GM23338 (cell line): ENCODE measurements around the gene PTPRZ1. TPM values are rescaled to one million over a fixed set of nuclear protein-coding genes. Genes with fewer than 3 reads are reported as not detected.

Source experiments
- ATAC-seq: fragments of 200-7000 bp; cut with Tn5 transposase; 3 replicates; pipeline ENCODE4 v1.9.1; 2020
- DNase-seq: peaks from one replicate; pipeline ENCODE4 v3.0.0-alpha.2; 2015; ENCODE audit warnings: low spot score
- H2AFZ ChIP-seq: fragments of 200-600 bp; sonication (generic); 2 replicates; pipeline ENCODE4 v1.8.0; 2016; ENCODE audit warnings: antibody characterized with exemption, mild to moderate bottlenecking, moderate library complexity
- H3F3A ChIP-seq: fragments of 200-600 bp; sonication (generic); replicated peaks from 2 replicates; pipeline ENCODE4 v1.8.0; 2017; ENCODE audit warnings: antibody characterized with exemption, mixed run types, low read depth
- H3K27ac ChIP-seq: fragments of 200-600 bp; sonication (generic); 2 replicates; pipeline ENCODE4 v1.6.1; 2016; ENCODE audit warnings: low read depth
- H3K27me3 ChIP-seq: fragments of 200-600 bp; sonication (generic); 2 replicates; pipeline ENCODE4 v1.8.0; 2016; ENCODE audit warnings: mild to moderate bottlenecking, mixed run types, moderate library complexity; ENCODE audit not compliant: insufficient read depth
- H3K36me3 ChIP-seq: fragments of 200-600 bp; sonication (generic); 2 replicates; pipeline ENCODE4 v1.8.0; 2016; ENCODE audit warnings: mild to moderate bottlenecking; ENCODE audit not compliant: insufficient read depth
- H3K4me1 ChIP-seq: fragments of 200-600 bp; sonication (generic); 2 replicates; pipeline ENCODE4 v1.8.0; 2016; ENCODE audit warnings: mild to moderate bottlenecking, moderate library complexity; ENCODE audit not compliant: insufficient read depth
- H3K4me2 ChIP-seq: fragments of 200-600 bp; sonication (generic); 2 replicates; pipeline ENCODE4 v1.7.1; 2017; ENCODE audit warnings: mixed run types
- H3K4me3 ChIP-seq: fragments of 200-600 bp; sonication (generic); 2 replicates; pipeline ENCODE4 v1.6.1; 2016; ENCODE audit warnings: mixed run types
- H3K79me2 ChIP-seq: fragments of 200-600 bp; sonication (generic); replicated peaks from 2 replicates; pipeline ENCODE4 v1.8.0; 2017; ENCODE audit warnings: mild to moderate bottlenecking; ENCODE audit not compliant: insufficient read depth
- H3K9me2 ChIP-seq: fragments of 200-600 bp; sonication (generic); 2 replicates; pipeline ENCODE4 v1.8.0; 2017; ENCODE audit not compliant: insufficient read depth
- H4K20me1 ChIP-seq: fragments of 200-600 bp; sonication (generic); replicated peaks from 2 replicates; pipeline ENCODE4 v1.8.0; 2017; ENCODE audit warnings: mild to moderate bottlenecking; ENCODE audit not compliant: insufficient read depth
- H3K27ac Mint-ChIP-seq: 2 replicates; pipeline ENCODE4 v1.8.0; 2020; ENCODE audit warnings: inconsistent platforms, mild to moderate bottlenecking, moderate library complexity, mixed read lengths
- H3K27me3 Mint-ChIP-seq: 3 replicates; pipeline ENCODE4 v1.8.0; 2022; ENCODE audit warnings: low read depth, mild to moderate bottlenecking, moderate library complexity, mixed read lengths, inconsistent platforms; ENCODE audit not compliant: insufficient read depth, poor library complexity
- H3K36me3 Mint-ChIP-seq: 3 replicates; pipeline ENCODE4 v1.8.0; 2021; ENCODE audit warnings: low read depth, mild to moderate bottlenecking, inconsistent platforms, moderate library complexity, mixed read lengths
- H3K4me1 Mint-ChIP-seq: 3 replicates; pipeline ENCODE4 v1.8.0; 2020; ENCODE audit warnings: mild to moderate bottlenecking, inconsistent platforms, mixed read lengths
- H3K4me3 Mint-ChIP-seq: 3 replicates; pipeline ENCODE4 v1.8.0; 2021; ENCODE audit warnings: moderate library complexity, mild to moderate bottlenecking, inconsistent platforms, mixed read lengths
- H3K9me3 Mint-ChIP-seq: 3 replicates; pipeline ENCODE4 v1.8.0; 2020; ENCODE audit warnings: moderate library complexity, mild to moderate bottlenecking, inconsistent platforms, mixed read lengths
- CREB1 ChIP-seq: fragments of 250-450 bp; sonication (Bioruptor Pico); IDR thresholded peaks from 2 replicates; pipeline ENCODE4 v1.5.0; 2020; ENCODE audit warnings: low read depth, mild to moderate bottlenecking, moderate library complexity
- EZH2 ChIP-seq: fragments of 200-600 bp; sonication (generic); IDR thresholded peaks from one replicate; pipeline ENCODE4 v1.8.0; 2017; ENCODE audit warnings: antibody characterized with exemption, mild to moderate bottlenecking, low read depth; ENCODE audit not compliant: unreplicated experiment
- EZH2phosphoT487 ChIP-seq: fragments of 200-600 bp; sonication (generic); IDR thresholded peaks from one replicate; pipeline ENCODE4 v1.8.1; 2018; ENCODE audit warnings: antibody characterized with exemption; ENCODE audit not compliant: unreplicated experiment
- JUNB ChIP-seq: IDR thresholded peaks from one replicate; pipeline ENCODE4 v1.6.1; 2016; ENCODE audit warnings: antibody characterized with exemption; ENCODE audit not compliant: unreplicated experiment
- NANOG ChIP-seq: IDR thresholded peaks from 2 replicates; pipeline ENCODE4 v1.6.1; 2016; ENCODE audit warnings: antibody characterized with exemption, borderline replicate concordance
- POLR2AphosphoS5 ChIP-seq: IDR thresholded peaks from 2 replicates; pipeline ENCODE4 v1.6.1; 2016; ENCODE audit warnings: antibody characterized with exemption, low read depth
- STAT1 ChIP-seq: IDR thresholded peaks from one replicate; pipeline ENCODE4 v1.6.1; 2016; ENCODE audit warnings: antibody characterized with exemption; ENCODE audit not compliant: unreplicated experiment
- ZNF114 ChIP-seq: fragments of 250-450 bp; sonication (Bioruptor Pico); IDR thresholded peaks from 2 replicates; pipeline ENCODE4 v1.5.0; 2020; ENCODE audit warnings: mild to moderate bottlenecking, moderate library complexity
- polyA plus RNA-seq: library from polyadenylated mRNA; unstranded; fragments of >200 nt; fragmentation: Nextera tagmentation; extraction: Ambion mirVana; gene quantifications from 2 replicates; pipeline ENCODE4 v1.2.1, GENCODE V29; 2016
- total RNA-seq: library from RNA; depleted of rRNA; stranded (reverse); fragments of >200 nt; shearing (Covaris generic); gene quantifications from 2 replicates; pipeline ENCODE4 v1.2.3, GENCODE V29; 2014
- TF ChIP-seq, protein P1 (sequence below), 2 experiments: fragments of 200-600 bp in 1 of 2; sonication (generic) in 1 of 2; conservative IDR thresholded peaks; 2 replicates each; pipeline versions ENCODE4 v1.5.1 to v1.6.1; 2016 to 2017; ENCODE audit warnings: antibody characterized with exemption in 2 of 2, low read depth in 2 of 2, mild to moderate bottlenecking in 2 of 2, moderate library complexity in 1 of 2
- TF ChIP-seq, protein P2 (sequence below): fragments of 250-450 bp; sonication (Bioruptor Pico); IDR thresholded peaks from 2 replicates; pipeline ENCODE4 v1.5.0; 2020; ENCODE audit warnings: mild to moderate bottlenecking, moderate library complexity
- TF ChIP-seq, protein P3 (sequence below): IDR thresholded peaks from one replicate; pipeline ENCODE4 v1.6.1; 2018; ENCODE audit warnings: antibody characterized with exemption; ENCODE audit not compliant: unreplicated experiment

Gene PTPRZ1
- total and polyA plus RNA-seq, 2 experiments from 2014 or later: 160 to 230 TPM

DNA sequence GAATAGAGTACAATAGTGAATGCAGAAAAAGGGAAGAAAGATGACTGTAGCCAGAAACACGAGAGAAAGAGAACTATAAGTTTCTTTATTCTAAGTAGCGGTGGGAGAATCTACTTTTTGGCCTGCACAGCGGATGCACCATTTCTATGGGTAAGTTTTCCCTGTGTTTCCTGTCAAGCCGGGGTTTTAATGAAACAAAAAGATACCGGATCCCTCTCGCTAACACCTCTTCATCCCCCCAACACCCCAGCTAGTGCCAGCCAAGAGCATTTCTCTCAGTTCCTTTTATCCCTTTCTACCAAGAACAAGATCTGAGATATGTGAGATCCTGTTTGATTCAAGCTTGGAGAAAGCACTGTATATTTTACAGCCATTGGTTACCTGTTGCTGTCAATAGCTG, 14.7 kb downstream of the PTPRZ1 start:
- Histone ChIP-seq H3K9me2 (no peaks in the 10 kb centered on the region), H3K36me3 (no peaks in the 10 kb centered on the region), H3K4me2 (no peak overlapping the region), H3K4me3 (no peak overlapping the region), H3K4me1 (peaks cover 60% of the 10 kb centered on the region), H3K27me3 (no peaks in the 10 kb centered on the region), H3K27ac (peak overlapping the region; percentile 24; the same call in 1 of the 2 replicates), H3K79me2 (peaks cover 99% of the 10 kb centered on the region), H4K20me1 (peaks cover 5% of the 10 kb centered on the region; the same call in 1 of the 2 replicates), H2AFZ (no peak overlapping the region), H3F3A (no peaks in the 10 kb centered on the region)
- Mint-ChIP-seq H3K4me3 (no peak overlapping the region), H3K4me1 (peaks cover 46% of the 10 kb centered on the region), H3K9me3 (no peaks in the 10 kb centered on the region), H3K27me3 (no peaks in the 10 kb centered on the region), H3K27ac (peak overlapping the region; percentile 75), H3K36me3 (peaks cover 9% of the 10 kb centered on the region; the same call in 2 of the 3 replicates)
- DNase-seq (no peak), ATAC-seq (no peak)
- TF ChIP-seq EZH2phosphoT487: no peak
- TF ChIP-seq ZNF114: no peak
- no peak for TF ChIP-seq POLR2AphosphoS5
- no peak for TF ChIP-seq STAT1
- no peak for TF ChIP-seq CREB1 (CRISPR knock-in tag)
- no peak for TF ChIP-seq NANOG

DNA sequence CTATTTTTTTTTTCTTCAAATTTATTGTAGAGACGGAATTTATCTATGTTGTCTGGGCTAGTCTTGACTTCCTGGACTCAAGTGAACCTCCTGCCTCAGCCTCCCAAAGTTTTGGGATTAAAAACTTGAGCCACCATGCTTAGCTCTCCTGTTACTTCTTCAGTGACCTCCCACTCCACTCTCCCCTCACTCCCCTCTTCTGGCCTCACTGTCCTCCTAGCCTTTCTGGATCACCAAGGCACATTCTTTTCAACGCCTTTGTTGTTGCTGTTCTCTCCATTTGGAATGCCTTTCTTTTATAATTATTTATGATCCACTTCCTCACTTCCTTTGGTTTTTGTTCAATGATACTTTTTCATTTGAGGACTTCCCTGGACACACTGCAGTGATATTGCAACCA, 17.9 kb downstream of the PTPRZ1 start:
- Histone ChIP-seq H3K27me3 (no peaks in the 10 kb centered on the region), H3K4me2 (peak overlapping the region; percentile 6; the same call in 1 of the 2 replicates), H4K20me1 (peaks cover 2% of the 10 kb centered on the region; the same call in 1 of the 2 replicates), H3K79me2 (peaks cover 99% of the 10 kb centered on the region), H3K36me3 (no peaks in the 10 kb centered on the region; the same call in 1 of the 2 replicates), H3K4me1 (peaks cover 33% of the 10 kb centered on the region), H3K27ac (peak overlapping the region; percentile 35; the same call in 1 of the 2 replicates), H2AFZ (no peak overlapping the region), H3K9me2 (no peaks in the 10 kb centered on the region), H3K4me3 (no peak overlapping the region), H3F3A (no peaks in the 10 kb centered on the region)
- Mint-ChIP-seq H3K9me3 (no peaks in the 10 kb centered on the region), H3K27me3 (no peaks in the 10 kb centered on the region), H3K4me3 (no peak overlapping the region), H3K36me3 (peaks cover 30% of the 10 kb centered on the region; the same call in 2 of the 3 replicates), H3K4me1 (peaks cover 37% of the 10 kb centered on the region), H3K27ac (no peak overlapping the region)
- no peak for TF ChIP-seq STAT1
- no peak for TF ChIP-seq EZH2
- TF ChIP-seq JUNB: no peak
- TF ChIP-seq, protein P1, sequence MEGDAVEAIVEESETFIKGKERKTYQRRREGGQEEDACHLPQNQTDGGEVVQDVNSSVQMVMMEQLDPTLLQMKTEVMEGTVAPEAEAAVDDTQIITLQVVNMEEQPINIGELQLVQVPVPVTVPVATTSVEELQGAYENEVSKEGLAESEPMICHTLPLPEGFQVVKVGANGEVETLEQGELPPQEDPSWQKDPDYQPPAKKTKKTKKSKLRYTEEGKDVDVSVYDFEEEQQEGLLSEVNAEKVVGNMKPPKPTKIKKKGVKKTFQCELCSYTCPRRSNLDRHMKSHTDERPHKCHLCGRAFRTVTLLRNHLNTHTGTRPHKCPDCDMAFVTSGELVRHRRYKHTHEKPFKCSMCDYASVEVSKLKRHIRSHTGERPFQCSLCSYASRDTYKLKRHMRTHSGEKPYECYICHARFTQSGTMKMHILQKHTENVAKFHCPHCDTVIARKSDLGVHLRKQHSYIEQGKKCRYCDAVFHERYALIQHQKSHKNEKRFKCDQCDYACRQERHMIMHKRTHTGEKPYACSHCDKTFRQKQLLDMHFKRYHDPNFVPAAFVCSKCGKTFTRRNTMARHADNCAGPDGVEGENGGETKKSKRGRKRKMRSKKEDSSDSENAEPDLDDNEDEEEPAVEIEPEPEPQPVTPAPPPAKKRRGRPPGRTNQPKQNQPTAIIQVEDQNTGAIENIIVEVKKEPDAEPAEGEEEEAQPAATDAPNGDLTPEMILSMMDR (conservative IDR thresholded peaks at IDR 0.05; ENCODE audit: low read depth in 2 of 2): no peak
- TF ChIP-seq, protein P2, sequence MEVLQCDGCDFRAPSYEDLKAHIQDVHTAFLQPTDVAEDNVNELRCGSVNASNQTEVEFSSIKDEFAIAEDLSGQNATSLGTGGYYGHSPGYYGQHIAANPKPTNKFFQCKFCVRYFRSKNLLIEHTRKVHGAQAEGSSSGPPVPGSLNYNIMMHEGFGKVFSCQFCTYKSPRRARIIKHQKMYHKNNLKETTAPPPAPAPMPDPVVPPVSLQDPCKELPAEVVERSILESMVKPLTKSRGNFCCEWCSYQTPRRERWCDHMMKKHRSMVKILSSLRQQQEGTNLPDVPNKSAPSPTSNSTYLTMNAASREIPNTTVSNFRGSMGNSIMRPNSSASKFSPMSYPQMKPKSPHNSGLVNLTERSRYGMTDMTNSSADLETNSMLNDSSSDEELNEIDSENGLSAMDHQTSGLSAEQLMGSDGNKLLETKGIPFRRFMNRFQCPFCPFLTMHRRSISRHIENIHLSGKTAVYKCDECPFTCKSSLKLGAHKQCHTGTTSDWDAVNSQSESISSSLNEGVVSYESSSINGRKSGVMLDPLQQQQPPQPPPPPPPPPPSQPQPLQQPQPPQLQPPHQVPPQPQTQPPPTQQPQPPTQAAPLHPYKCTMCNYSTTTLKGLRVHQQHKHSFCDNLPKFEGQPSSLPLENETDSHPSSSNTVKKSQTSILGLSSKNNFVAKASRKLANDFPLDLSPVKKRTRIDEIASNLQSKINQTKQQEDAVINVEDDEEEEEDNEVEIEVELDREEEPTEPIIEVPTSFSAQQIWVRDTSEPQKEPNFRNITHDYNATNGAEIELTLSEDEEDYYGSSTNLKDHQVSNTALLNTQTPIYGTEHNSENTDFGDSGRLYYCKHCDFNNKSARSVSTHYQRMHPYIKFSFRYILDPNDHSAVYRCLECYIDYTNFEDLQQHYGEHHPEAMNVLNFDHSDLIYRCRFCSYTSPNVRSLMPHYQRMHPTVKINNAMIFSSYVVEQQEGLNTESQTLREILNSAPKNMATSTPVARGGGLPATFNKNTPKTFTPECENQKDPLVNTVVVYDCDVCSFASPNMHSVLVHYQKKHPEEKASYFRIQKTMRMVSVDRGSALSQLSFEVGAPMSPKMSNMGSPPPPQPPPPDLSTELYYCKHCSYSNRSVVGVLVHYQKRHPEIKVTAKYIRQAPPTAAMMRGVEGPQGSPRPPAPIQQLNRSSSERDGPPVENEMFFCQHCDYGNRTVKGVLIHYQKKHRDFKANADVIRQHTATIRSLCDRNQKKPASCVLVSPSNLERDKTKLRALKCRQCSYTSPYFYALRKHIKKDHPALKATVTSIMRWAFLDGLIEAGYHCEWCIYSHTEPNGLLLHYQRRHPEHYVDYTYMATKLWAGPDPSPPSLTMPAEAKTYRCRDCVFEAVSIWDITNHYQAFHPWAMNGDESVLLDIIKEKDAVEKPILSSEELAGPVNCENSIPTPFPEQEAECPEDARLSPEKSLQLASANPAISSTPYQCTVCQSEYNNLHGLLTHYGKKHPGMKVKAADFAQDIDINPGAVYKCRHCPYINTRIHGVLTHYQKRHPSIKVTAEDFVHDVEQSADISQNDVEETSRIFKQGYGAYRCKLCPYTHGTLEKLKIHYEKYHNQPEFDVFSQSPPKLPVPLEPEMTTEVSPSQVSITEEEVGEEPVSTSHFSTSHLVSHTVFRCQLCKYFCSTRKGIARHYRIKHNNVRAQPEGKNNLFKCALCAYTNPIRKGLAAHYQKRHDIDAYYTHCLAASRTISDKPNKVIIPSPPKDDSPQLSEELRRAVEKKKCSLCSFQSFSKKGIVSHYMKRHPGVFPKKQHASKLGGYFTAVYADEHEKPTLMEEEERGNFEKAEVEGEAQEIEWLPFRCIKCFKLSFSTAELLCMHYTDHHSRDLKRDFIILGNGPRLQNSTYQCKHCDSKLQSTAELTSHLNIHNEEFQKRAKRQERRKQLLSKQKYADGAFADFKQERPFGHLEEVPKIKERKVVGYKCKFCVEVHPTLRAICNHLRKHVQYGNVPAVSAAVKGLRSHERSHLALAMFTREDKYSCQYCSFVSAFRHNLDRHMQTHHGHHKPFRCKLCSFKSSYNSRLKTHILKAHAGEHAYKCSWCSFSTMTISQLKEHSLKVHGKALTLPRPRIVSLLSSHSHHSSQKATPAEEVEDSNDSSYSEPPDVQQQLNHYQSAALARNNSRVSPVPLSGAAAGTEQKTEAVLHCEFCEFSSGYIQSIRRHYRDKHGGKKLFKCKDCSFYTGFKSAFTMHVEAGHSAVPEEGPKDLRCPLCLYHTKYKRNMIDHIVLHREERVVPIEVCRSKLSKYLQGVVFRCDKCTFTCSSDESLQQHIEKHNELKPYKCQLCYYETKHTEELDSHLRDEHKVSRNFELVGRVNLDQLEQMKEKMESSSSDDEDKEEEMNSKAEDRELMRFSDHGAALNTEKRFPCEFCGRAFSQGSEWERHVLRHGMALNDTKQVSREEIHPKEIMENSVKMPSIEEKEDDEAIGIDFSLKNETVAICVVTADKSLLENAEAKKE (CRISPR knock-in tag): 0 out of 2 replicates have a peak, but pooled peaks have one; percentile 6
- TF ChIP-seq, protein P3, sequence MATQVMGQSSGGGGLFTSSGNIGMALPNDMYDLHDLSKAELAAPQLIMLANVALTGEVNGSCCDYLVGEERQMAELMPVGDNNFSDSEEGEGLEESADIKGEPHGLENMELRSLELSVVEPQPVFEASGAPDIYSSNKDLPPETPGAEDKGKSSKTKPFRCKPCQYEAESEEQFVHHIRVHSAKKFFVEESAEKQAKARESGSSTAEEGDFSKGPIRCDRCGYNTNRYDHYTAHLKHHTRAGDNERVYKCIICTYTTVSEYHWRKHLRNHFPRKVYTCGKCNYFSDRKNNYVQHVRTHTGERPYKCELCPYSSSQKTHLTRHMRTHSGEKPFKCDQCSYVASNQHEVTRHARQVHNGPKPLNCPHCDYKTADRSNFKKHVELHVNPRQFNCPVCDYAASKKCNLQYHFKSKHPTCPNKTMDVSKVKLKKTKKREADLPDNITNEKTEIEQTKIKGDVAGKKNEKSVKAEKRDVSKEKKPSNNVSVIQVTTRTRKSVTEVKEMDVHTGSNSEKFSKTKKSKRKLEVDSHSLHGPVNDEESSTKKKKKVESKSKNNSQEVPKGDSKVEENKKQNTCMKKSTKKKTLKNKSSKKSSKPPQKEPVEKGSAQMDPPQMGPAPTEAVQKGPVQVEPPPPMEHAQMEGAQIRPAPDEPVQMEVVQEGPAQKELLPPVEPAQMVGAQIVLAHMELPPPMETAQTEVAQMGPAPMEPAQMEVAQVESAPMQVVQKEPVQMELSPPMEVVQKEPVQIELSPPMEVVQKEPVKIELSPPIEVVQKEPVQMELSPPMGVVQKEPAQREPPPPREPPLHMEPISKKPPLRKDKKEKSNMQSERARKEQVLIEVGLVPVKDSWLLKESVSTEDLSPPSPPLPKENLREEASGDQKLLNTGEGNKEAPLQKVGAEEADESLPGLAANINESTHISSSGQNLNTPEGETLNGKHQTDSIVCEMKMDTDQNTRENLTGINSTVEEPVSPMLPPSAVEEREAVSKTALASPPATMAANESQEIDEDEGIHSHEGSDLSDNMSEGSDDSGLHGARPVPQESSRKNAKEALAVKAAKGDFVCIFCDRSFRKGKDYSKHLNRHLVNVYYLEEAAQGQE: no peak
- ATAC-seq: peak; percentile 60
- peak; percentile 35 for DNase-seq
